Stimulated activated naive CD8-positive, alpha-beta T cell treated with anti-CD3 and anti-CD28 coated beads, Interleukin-15, Interleukin-2, amounts not matched to agents 100 U/mL and 50 U/mL, for 24 hours (primary cell): ENCODE measurements around the gene LFNG.

Source experiments
- ATAC-seq: fragments of 150-1000 bp; cut with Tn5 transposase; one replicate; pipeline ENCODE4 v1.10.0; 2021
- DNase-seq: peaks from one replicate; pipeline ENCODE4 v3.0.0; 2021

The LFNG gene

DNA sequence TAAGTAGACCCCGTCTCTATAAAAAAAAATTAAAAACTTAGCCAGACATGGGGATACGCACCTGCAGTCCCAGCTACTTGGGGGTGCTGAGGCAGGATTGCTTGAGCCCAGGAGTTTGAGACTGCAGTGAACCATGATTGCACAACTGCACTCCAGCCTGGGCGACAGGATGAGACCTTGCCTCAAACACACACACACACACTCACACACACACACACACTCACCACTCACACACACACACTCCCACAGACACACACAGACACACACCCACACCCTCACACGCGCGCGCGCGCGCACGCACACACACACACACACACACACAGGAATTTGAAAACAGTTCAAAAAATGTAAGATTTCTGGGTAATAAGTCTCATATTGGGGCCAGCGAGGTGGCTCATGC lies 34.7 kb upstream of the LFNG start:
- ATAC-seq = no peak
- DNase-seq = no peak

DNA sequence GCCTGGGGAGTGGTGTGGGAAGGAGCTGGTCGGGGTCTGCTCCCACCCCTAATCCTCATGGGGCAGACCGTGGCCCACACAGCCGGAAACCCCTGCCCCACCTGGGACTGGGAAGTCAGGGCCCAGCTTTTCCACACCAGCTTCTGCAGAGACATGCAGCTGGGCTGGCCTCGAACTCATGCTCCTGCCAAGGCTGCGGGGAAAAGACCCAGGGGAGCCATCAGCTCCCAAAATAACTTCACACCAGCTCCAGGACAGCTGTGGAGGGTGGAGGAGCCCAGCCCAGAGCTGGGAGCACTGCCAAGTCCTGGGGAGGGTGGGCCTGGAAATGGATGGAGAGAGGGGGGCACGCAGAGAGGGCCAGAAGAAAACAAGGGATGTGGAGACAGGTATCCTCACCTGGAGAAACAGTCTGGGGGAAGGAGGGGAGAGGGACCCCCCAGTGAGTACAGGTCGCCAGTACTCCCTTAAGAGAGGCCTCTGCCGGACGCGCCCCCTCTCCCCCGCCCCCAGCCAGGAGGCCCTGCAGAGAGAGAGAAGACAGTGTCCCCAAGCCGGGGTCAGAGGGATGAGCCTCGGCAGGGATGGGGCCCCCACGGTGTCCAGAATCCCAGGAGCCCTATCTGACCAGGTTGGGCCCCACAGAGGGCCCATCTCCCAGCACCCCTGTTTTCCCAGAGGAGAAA lies 31.8 kb upstream of the LFNG start:
- DNase-seq (no peak), ATAC-seq (no peak)

GRCh38 chr7:2488272-2488645 lies 31.3 kb upstream of the LFNG start:
- ATAC-seq = no peak
- no peak for DNase-seq

DNA sequence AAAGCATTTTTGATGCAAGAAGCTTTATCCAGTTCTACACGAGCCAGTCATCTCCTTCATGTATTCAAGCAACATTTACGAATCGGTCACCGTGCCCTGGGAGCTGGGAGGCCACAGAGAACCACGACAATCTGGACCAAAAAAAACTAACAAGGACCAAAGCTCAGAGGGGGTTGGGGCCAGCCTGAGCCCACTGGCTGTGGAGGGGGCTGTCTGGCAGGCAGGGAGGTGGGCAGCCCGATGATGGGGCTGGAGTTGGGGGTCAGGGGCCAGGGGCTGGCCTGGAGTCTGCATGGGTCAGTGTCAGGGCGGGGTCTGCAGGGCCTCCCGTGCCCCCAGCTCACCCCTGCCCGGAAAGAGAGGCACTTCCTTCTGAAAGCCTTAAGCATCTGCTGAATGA lies 30.9 kb upstream of the LFNG start:
- DNase-seq (no peak), ATAC-seq (no peak)

- no peak for ATAC-seq
Observed at GRCh38 chr7:2490181-2490651, 29.4 kb upstream of the LFNG start.

GRCh38 chr7:2492038-2492437 lies 27.5 kb upstream of the LFNG start:
- DNase-seq (no peak), ATAC-seq (no peak)

More at GRCh38 chr7:2490181-2490651, 29.4 kb upstream of the LFNG start:
- DNase-seq = no peak

GRCh38 chr7:2493205-2494164 lies 26.1 kb upstream of the LFNG start:
- DNase-seq (no peak), ATAC-seq (no peak)

DNA sequence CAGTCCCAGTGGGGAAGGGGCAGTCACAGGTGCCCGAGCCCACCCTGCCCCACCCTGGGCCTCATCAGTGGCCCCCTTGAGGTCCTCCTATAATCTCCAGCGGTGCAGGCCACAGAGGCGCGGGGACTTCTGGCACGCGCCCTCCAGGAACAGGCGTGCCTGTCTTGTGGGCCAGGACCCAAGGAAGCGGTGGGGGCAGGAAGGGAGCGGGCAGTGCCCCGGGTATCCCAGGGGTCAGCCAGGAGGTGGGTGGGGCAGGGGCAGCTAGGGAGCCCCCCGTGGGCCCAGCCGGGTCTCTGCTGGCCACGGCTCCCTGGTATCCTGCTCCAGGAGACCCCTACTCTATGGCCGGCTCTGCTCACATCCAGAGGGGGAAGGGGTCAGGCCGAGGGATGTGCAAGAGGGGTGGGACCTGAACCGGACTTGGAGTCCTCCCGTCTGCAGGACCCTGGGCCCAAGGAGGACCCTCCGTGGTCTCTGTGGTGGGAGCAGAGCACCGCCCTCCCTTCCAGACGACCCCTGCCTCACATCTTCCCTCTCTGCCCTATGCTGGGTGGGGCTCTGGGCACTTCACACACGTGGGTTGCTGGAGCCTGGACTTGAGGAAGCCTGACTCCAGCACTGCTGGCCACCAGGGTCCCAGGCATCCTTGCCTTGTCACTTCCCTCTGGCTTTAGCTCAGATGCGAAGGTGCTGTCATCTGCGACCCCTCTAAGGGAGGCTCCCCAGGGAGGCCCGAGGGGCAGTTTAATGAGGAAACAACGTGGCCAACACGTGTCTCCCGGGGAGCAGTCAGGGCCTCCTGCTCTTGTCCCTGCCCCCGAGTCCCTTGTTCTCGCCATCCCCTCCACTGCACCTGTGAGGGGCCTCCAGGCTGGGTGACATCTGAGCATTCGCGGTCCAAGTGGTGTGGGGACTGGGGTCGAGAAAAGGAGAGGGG lies 25.1 kb upstream of the LFNG start:
- ATAC-seq = no peak
- no peak for DNase-seq

DNA sequence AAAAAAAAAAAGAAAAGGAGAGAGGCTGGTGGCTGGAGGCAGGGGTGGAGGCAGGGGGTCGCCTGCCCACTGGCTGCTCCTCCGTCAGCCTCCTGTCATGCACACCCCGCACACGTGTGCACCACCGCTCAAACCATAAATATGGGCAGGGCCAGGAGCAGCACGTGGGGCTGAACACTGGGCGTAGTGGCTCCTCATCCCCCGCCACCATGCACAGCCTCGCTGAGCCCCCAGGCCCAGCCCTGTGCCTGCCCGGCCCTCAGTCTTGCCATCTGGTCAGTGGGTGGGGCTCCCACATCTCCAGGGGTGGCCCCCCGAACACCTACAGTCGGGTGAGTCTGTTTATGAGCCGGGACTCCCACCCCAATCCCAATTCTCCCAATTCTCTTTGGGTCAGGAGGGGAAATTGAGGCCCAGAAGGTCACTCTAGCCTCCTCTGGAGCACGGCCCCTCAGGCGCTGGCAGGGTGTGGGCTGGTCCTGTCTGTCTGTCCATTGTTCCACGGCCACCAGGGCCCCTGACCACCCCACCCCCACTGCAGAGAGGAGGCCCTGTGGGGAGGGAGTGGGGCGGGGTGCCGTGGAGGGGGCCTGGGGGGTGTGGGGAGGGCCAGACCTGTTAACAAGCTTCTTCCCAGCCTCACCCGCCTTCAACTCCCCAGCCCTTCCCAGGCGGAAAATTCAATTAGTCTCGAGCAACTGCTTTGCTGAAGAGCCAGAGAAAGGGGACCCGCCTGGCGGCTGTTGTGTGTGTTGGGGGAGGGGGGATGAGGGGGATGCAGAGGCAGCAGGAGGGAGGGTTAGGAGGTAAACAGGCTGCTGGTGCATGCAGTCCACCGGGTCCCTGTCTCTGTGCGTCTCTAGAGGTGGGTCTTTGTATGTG lies 23.9 kb upstream of the LFNG start:
- DNase-seq = no peak
- ATAC-seq = no peak

GRCh38 chr7:2496375-2496774 lies 23.2 kb upstream of the LFNG start:
- DNase-seq (no peak), ATAC-seq (no peak)

- DNase-seq = no peak
- no peak for ATAC-seq
Observed at GRCh38 chr7:2497065-2497464, 22.5 kb upstream of the LFNG start.

DNA sequence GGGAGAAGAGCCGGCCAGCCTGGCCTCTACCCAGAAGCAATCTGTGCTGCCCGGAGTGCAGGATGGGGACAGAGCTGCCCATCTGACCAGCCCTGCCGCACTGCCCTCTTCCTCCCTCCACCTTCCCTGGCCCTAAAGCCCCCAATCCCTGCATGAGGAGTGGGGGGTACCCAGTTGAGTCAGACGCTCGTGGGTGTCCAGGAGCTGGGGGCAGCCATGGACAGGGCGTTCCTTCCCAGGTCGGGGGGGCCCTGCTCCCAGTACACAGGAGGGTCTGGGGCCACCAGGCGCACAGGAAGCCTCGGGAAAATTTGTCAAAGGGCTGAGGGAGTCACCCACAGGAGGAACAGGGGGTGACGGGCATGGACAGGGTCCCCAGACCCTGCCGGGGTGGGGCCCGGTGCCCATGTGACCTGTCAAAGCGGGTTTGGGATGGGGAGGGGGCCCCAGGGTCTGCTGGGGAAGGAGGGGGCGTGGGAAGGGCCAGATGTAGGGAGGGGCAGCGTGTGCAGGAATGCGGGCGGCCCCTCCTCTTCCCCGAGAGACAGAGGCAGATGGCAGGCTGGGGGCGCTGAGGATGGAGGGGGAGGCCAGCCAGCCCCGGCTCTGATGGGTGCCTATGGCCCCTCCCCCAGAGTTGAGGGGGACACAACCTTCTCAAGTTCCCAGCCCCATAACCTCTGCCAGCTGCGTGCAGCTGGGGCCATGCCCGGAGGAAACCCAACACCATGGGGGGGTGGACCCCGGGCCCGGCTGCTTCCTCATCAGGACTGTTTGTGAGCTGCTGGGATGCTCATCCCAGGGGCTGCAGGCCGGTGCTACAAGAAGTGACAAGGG lies 21.9 kb upstream of the LFNG start:
- ATAC-seq (no peak), DNase-seq (no peak)

DNA sequence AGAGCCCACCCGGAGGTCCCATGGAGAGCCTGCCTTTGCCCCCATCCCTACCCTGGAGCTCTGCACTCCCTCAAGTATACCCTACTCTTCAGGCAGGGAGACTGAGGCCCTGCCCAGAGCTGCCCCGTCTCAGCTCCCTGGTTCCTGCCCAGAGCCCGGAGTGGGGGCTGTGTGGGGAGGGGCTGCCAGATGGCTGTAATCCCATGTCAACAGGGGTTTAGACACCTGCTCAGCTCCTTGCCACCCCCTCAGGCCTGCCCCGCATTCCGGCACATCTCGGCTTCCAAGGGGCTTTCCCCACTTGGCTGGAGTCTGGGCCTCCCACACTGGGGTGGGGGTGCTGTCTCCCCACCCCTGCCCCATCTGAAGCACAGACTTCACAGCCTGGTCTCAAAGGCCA lies 20.9 kb upstream of the LFNG start:
- DNase-seq (no peak), ATAC-seq (no peak)

DNA sequence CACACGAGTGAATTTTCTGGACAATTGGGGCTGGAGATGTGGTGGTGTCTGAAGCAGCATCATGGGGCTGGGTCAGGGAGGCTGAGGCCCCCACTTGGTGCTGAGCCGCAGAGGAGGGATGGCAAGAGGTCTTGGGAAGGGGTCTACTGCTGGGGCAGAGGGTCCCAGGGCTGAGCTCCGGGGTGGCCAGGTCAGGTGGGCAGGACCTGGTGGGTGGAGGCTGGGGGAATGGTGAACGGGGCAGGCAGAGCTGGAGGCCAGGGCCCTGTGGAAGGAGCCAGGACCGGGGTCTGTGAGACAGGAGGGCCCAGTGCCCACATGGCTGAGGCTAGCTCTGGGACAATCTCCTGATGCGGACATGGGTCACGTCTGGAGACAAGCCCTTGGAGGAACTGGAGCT lies 20.4 kb upstream of the LFNG start:
- DNase-seq (no peak), ATAC-seq (no peak)

GRCh38 chr7:2499719-2500430 lies 19.7 kb upstream of the LFNG start:
- DNase-seq (no peak), ATAC-seq (no peak)

GRCh38 chr7:2500701-2501100 lies 18.9 kb upstream of the LFNG start:
- DNase-seq = no peak
- ATAC-seq = no peak

- no peak for DNase-seq
- ATAC-seq = no peak
Observed at GRCh38 chr7:2501947-2502646, 17.5 kb upstream of the LFNG start.

GRCh38 chr7:2502647-2502966 lies 17.0 kb upstream of the LFNG start:
- DNase-seq = no peak
- ATAC-seq = no peak
